NCI-H82 (cell line): Measurements from ENCODE around the gene RAB21.
A peak's percentile ranks its signal among the peaks of the same experiment; 100 is the strongest.
"Not testable (repeated sequence)": the region's sequence is repeated elsewhere in the genome, so short reads cannot be mapped to it uniquely, and the experiment has no call there.

ENCODE experiments used
- DNase-seq: peaks from one replicate; lab custom pipeline; 2025; lab: John Stamatoyannopoulos, UW

Gene RAB21

DNA sequence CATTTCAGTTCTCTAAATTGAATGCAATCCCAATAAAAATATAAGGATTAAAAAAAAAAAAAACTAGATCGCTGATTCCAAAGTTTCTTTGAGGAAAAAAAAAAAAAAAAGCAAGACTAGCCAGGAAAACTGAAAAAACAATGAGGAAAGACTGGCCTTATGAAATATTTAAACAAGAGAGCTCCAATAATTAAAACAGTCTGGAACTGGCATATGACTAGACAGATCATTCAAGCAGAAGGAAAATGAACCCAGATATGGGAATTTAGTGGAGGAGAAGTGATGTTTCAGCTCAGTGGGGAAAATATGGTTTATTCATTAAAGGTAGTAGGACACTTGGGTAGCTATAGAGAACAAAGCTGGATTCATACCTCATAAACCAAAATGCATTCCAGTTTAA lies 42.9 kb downstream of the RAB21 start:
- no peak for DNase-seq

DNA sequence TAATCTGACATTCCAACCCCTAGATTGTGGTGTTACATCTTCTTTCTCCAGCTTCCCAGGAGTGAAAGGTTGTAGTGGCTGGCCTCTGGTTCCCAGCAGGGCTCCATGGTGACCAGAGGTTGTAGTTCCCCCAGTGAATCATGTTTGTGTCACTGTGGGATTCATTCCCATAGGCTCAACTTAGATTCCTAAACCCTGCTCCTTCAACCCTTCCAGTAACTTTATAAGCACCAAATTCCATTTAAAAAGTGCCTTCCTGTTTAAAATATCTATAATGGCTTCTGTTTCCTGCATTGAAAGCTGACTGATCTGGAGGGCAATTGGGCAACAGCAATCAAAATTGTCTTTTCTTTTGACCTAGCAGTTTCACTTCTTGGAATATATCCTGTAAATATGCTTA lies 44.4 kb downstream of the RAB21 start:
- no peak for DNase-seq

DNA sequence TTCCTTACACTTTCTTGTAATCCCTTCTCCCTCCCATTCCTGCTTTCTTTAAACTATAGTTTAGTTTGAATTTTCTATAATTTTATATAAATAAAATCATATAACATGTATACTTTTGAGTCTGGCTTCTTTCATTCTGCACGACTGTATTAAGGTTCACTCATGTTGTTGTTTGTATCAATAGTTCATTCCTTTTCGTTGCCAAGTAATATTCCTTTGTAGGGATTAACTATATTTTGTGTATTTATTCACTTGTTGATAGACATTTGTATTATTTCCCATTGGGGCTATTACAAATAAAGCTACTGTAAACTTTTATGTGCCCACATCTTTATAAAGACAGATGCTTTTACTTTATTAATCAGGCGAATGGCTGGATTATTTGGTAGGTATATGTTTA lies 45.5 kb downstream of the RAB21 start:
- DNase-seq = no peak

DNA sequence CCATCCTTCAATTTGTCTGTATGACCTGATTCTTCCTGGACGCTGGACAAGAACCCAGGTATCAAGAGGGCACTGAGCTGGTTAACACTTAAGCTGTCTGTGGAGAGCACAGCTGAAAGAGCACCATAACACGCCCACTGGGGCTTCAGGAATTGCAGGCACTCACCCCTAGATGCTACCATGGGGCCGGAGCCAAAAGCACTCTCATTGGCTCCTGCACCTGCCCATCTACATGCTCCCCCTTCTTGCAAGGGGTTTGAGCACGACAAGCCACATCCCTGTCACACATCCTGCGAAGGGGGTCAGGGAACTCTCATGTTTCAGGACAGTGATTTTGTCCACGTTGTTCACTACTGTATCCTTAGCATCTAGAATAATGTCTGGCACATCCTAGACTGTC lies 49.8 kb downstream of the RAB21 start:
- peak; percentile 8 for DNase-seq

DNA sequence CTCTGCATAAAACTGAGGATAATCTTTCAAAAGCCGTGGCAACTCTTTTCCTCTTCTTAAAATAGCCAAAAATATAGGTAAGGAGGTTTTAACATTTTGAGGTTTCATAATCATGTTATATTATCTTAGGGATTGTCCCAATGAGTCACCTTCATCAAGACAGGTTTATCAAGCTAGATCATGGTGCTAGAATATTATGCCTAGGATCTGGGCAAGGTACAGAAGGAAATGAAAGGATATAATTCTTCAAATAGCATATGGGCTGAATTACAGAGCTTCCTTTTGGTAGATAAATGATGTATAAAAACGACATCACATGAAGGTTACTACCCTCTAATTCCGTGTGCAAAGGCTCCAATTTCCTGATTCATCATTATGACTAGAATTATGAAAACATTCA lies 56.3 kb downstream of the RAB21 start:
- DNase-seq = no peak

DNA sequence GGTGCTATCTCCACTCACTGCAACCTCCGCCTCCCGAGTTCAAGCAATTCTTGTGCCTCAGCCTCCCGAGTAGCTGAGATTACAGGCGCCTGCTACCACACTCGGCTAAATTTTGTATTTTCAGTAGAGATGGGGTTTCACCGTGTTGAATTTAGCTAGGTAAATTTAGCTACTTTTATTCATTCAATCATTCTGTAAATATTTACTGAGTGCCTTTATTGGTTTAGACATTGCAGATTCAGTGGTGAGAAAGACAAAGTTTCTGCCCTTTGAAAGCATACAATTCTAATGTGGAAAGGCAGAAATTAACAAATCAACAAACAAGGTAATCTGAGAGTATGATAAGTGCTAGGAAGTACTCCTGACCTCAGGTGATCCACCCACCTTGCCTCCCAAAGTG lies 60.6 kb downstream of the RAB21 start:
- not testable (repeated sequence) for DNase-seq

DNA sequence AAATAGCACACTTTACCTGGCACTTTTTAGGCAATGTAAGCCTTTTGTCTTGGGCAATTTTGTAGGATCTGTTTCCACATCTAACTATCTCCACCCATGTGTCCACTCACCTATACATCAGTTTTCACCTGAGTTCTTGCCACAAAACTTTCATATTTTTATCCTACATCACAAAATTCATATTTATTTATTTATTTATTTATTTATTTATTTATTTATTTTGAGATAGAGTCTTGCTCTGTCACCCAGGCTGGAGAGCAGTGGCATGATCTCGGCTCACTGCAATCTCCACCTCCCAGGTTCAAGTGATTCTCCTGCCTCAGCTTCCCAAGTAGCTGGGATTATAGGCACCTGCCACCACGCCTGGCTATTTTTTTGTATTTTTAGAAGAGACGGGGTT lies 67.4 kb downstream of the RAB21 start:
- DNase-seq = not testable (repeated sequence)

DNA sequence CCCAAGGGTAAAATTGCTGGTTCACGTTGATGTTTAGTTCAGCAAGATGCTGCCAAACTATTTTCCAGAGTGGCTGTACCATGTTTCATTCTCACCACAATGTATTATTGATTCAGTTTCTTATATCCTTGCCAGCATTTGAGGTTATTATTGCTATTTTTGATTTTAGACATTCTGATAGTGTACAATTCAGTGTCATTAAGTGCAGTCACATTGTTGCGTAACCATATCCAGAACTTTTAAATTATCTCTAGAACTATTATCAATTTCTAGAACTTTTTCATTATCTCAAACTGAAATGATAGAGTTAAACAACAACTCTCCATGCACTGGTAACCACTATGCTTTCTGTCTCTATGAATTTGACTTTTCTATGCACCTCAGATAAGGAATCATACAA lies 74.2 kb downstream of the RAB21 start:
- no peak for DNase-seq

DNA sequence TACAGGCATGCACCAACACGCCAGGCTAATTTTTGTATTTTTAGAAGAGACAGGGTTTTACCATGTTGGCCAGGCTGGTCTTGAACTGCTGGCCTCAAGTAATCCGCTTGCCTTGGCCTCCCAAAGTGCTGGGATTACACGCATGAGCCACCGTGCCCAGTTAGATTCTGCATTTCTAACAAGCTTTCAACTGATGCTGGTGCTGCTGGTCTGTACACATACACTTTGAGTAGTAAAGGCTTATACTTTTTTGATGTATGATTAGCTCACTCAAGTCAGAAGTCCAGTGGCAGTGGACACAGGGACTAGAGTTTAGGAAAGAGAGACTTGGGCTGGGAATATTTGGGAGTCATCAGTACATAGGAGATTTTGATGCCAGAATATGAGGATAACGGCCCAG lies 82.7 kb downstream of the RAB21 start:
- no peak for DNase-seq

DNA sequence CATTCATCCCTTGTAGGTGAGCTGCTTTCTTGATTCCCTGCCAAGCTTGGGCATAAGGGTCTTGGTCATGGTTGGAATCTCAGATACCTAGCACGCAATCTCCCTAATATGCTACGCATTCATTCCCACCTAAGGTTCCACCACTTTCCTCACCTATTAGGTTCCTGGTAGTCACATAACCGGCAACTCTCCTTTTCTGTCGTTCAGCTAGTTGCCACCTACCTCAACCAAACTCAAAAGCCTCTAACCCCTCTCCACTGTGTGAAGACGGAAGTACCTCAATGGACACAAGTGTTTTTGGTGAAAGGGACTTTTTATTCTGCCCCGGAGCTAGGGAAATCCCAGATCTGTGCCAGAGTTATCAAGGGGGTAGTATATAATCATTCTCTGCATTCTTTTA lies 83.6 kb downstream of the RAB21 start:
- DNase-seq = no peak

DNA sequence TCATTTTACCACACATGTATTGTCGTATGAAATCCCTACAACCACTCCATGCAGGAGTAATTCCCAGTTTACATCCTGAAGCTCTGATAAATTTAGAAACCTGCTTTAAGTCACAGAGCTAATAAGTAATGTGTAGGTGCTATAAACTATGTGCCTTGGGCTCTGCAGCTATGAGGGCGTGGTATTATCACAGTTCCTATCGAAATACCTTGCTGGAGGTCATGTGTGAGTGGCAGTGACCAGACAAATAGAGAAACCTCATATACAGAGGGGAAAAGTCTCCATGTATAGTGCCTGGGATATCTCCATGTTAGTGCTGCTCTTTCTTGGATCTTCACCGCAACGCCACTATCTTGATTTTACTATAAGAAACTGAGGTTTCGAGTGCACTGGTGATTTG lies 84.0 kb downstream of the RAB21 start:
- no peak for DNase-seq

DNA sequence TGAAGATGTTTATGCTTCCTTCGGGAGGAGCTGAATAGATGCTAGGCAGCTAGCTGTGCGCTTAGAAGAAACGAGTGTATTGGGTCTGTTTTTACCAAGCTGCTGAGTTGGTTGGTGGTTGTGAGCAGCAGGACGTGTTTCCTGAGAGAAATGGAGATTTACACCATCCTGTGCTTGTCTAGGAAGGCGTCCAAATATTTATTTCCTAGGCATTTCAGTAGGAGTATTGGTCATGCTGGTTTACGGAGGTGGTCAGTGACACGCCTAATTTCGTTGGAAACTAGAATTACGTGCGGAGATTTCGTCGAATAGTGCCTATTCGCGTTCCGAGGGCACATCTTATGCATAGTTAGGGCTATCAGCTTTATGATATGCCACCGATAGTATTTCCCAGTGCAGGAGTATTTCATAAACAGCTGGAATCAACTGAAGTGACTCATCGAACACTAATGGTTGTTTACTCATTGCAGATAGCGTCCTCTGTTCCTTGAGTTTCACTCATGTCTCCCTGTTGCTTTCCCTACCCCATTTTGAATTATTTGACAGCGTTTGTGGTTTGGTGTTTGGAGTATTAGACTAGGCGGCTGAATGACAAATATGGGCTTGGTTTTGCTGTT lies 85.7 kb downstream of the RAB21 start:
- DNase-seq = peak; percentile 21

DNA sequence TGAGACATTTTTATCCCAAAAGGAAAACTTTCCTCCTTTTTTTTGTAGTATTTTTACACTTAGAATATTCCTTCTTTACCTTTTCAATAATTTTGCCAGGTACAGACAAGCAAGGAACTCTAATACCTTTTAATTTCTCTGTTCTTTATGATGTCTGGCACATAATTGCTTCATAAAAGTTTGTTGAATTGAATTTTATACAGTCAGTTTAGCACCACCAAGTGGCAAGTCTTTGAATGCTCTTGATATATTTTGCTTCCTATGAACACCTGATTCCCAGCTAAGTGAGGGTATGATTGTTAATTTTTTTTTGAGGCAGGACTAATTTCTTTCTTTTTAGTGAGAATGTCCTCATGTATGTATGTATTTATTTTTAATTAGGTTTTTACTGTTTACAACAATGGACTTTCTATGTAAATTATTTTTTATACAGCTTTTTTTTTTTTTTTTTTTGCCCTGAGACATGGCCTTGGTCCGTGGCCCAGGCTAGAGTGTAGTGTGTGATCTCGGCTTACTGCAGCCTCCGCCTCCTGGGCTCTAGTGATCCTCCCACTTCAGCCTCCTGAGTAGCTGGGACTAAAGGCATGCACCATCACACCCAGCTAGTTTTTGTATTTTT lies 91.8 kb downstream of the RAB21 start:
- DNase-seq = peak; percentile 31

DNA sequence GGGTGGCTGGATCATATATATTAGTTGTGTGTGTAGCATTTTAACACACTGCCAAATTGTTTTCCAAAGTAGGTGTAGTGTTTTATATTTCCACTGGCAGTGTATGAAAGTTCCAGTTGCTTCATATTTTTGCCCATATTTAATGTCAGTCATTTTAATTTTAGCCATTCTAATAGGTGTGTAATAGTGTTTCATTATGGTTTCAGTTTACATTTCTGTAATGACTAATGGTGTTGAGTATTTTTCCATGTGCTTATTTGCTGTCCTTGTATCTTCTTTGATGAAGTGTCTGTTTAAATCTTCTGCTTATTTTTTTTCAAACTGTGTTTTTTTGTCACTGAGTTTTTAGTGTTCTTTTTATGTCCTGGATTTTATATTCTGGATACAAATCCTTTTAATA lies 93.5 kb downstream of the RAB21 start:
- DNase-seq = no peak

DNA sequence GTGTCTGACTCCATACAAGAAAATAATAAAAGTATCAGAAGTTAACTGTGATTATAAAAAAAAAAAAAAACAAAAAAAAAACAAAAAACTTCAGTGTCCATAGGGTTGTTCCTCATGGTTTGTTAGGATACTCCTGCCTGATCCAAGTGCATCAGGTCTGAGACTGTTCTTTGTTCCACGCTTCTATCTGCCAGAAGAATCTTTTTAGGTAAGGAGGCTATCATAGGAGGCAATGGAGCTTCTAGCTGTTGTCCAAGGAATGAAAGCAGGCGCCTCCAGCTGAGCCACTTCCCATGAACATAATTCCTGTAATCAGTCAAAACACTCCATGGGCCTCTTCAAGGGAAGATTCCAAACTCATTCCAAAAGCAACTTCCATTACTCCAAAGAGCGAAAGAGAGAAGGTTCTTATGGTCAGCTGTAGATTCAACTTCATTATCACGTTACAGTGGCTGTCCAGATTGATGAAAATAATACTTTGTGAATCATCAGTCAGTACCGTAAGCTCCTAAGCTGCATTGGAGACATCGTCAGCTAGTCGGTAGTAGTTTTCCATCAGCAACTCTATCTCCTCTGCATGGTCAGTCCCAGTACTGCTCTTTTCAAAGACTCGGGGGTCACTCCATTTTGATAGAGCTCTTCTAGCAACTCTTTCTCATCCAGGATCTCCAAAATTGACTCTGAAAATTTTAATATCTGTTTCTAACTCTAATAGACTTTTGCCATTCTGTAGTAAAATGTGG lies 94.6 kb downstream of the RAB21 start:
- no peak for DNase-seq
